ENCODE data around the gene MED25. TPM values are rescaled to one million over a fixed set of nuclear protein-coding genes. Genes with fewer than 3 reads are reported as not detected.

Gene MED25
- total RNA-seq, 1 donor from 2014 or later, result 40.1 TPM

GRCh38 chr19:49790866-49791265 lies 27.2 kb upstream of the MED25 start:
- H3K27ac Mint-ChIP-seq (ENCODE audit: unreplicated experiment), result no peak overlapping the region

GRCh38 chr19:49791776-49792445 lies 26.2 kb upstream of the MED25 start:
- peaks cover 34% of the 10 kb centered on the region for H3K36me3 Mint-ChIP-seq (ENCODE audit: low read depth)
- no peaks in the 10 kb centered on the region for H3K27me3 Mint-ChIP-seq (ENCODE audit: low read depth)

More at GRCh38 chr19:49790866-49791265, 27.2 kb upstream of the MED25 start:
- H3K4me1 Mint-ChIP-seq (ENCODE audit: low read depth), result peaks cover 13% of the 10 kb centered on the region
- no peaks in the 10 kb centered on the region for H3K9me3 Mint-ChIP-seq (ENCODE audit: low read depth)
- H3K4me3 Mint-ChIP-seq (ENCODE audit: unreplicated experiment), result no peak overlapping the region
- no peaks in the 10 kb centered on the region for H3K27me3 Mint-ChIP-seq (ENCODE audit: low read depth)
- DNase-seq (ENCODE audit: low spot score), result no peak
- H3K36me3 Mint-ChIP-seq (ENCODE audit: low read depth), result peaks cover 28% of the 10 kb centered on the region
- TF ChIP-seq CTCF (IDR thresholded peaks at IDR 0.05), result no peak

GRCh38 chr19:49792829-49793560 lies 25.1 kb upstream of the MED25 start:
- no peaks in the 10 kb centered on the region for H3K27me3 Mint-ChIP-seq (ENCODE audit: low read depth)
- TF ChIP-seq CTCF (IDR thresholded peaks at IDR 0.05), result no peak
- no peak overlapping the region for H3K4me3 Mint-ChIP-seq (ENCODE audit: unreplicated experiment)
- peaks cover 3% of the 10 kb centered on the region for H3K4me1 Mint-ChIP-seq (ENCODE audit: low read depth)
- H3K9me3 Mint-ChIP-seq (ENCODE audit: low read depth), result no peaks in the 10 kb centered on the region
- DNase-seq (ENCODE audit: low spot score), result no peak
- peaks cover 32% of the 10 kb centered on the region for H3K36me3 Mint-ChIP-seq (ENCODE audit: low read depth)
- H3K27ac Mint-ChIP-seq (ENCODE audit: unreplicated experiment), result peak overlapping the region; percentile 59

More at GRCh38 chr19:49791776-49792445, 26.2 kb upstream of the MED25 start:
- no peak for DNase-seq (ENCODE audit: low spot score)
- Mint-ChIP-seq H3K9me3 (ENCODE audit: low read depth) (no peaks in the 10 kb centered on the region), H3K4me3 (ENCODE audit: unreplicated experiment) (no peak overlapping the region), H3K4me1 (ENCODE audit: low read depth) (peaks cover 3% of the 10 kb centered on the region), H3K27ac (ENCODE audit: unreplicated experiment) (no peak overlapping the region)
- TF ChIP-seq CTCF (IDR thresholded peaks at IDR 0.05), result no peak

- Mint-ChIP-seq H3K27me3 (ENCODE audit: low read depth) (no peaks in the 10 kb centered on the region), H3K36me3 (ENCODE audit: low read depth) (peaks cover 31% of the 10 kb centered on the region), H3K9me3 (ENCODE audit: low read depth) (no peaks in the 10 kb centered on the region), H3K4me1 (ENCODE audit: low read depth) (peaks cover 3% of the 10 kb centered on the region), H3K27ac (ENCODE audit: unreplicated experiment) (peak overlapping the region; percentile 59), H3K4me3 (ENCODE audit: unreplicated experiment) (no peak overlapping the region)
- TF ChIP-seq CTCF (IDR thresholded peaks at IDR 0.05), result no peak
- no peak for DNase-seq (ENCODE audit: low spot score)
These were observed 24.6 kb upstream of the MED25 start for GRCh38 chr19:49793561-49793840.

GRCh38 chr19:49795615-49796014 lies 22.5 kb upstream of the MED25 start:
- DNase-seq (ENCODE audit: low spot score), result no peak
- Mint-ChIP-seq H3K9me3 (ENCODE audit: low read depth) (no peaks in the 10 kb centered on the region), H3K27ac (ENCODE audit: unreplicated experiment) (no peak overlapping the region), H3K36me3 (ENCODE audit: low read depth) (peaks cover 36% of the 10 kb centered on the region), H3K27me3 (ENCODE audit: low read depth) (no peaks in the 10 kb centered on the region), H3K4me1 (ENCODE audit: low read depth) (peaks cover 3% of the 10 kb centered on the region), H3K4me3 (ENCODE audit: unreplicated experiment) (no peak overlapping the region)
- no peak for TF ChIP-seq CTCF (IDR thresholded peaks at IDR 0.05)
